Measurements from ENCODE around the gene MGRN1. TPM values are rescaled to one million over a fixed set of nuclear protein-coding genes. Genes with fewer than 3 reads are reported as not detected.

MGRN1 gene
- total RNA-seq, 5 donors from 2014 or later (not counting 1 experiment from before 2014, with no cell fraction given), result 63.1 to 76.8 (median 72.2) TPM

- no peak overlapping the region for H3K4me3 Mint-ChIP-seq
- ChIA-PET POLR2A (no interaction called here), CTCF (no interaction called here)
- no peaks in the 10 kb centered on the region for H3K27me3 ChIP-seq (replicated peaks in 1 of 2; ENCODE audit: control insufficient read depth in 2 of 2, extremely low read depth in 1 of 2, insufficient read depth in 2 of 2, low read length in 1 of 2)
- no peaks in the 10 kb centered on the region for H3K27me3 Mint-ChIP-seq
- no peak overlapping the region for H3K27ac Mint-ChIP-seq
- ATAC-seq (replicated peaks in 1 of 4), result peak in 2 of 4 experiments; percentile 33 to 56
- H3K27ac ChIP-seq (ENCODE audit: low read length), result no peak overlapping the region
- H3K36me3 ChIP-seq (ENCODE audit: control insufficient read depth in 2 of 2, extremely low read depth in 1 of 2, insufficient read depth in 1 of 2, low read length in 1 of 2), result peaks cover 8 to 64% of the 10 kb centered on the region in 2 donors
- peaks cover 11% of the 10 kb centered on the region for H3K36me3 Mint-ChIP-seq
- H3K9me3 Mint-ChIP-seq, result no peaks in the 10 kb centered on the region
- peak in 9 of 35 experiments; percentile 23 to 46 (median 38) for DNase-seq
- 87% methylated on average over 26 of the region's 36 CpGs for WGBS (ENCODE audit: insufficient coverage)
- H3K4me1 Mint-ChIP-seq, result peaks cover 9 to 17% (median 11%) of the 10 kb centered on the region in 3 donors
- H3K4me3 ChIP-seq (ENCODE audit: control insufficient read depth in 1 of 2, extremely low read depth in 1 of 2, low read length in 1 of 2), result no peak overlapping the region
- peaks cover 0 to 25% of the 10 kb centered on the region in 2 experiments for H3K4me1 ChIP-seq (ENCODE audit: control insufficient read depth in 1 of 2, extremely low read depth in 1 of 2, insufficient read depth in 2 of 2, low read length in 2 of 2)
- no peaks in the 10 kb centered on the region for H3K9me3 ChIP-seq
Observed at GRCh38 chr16:4682616-4683254, 58.1 kb downstream of the MGRN1 start.

DNA sequence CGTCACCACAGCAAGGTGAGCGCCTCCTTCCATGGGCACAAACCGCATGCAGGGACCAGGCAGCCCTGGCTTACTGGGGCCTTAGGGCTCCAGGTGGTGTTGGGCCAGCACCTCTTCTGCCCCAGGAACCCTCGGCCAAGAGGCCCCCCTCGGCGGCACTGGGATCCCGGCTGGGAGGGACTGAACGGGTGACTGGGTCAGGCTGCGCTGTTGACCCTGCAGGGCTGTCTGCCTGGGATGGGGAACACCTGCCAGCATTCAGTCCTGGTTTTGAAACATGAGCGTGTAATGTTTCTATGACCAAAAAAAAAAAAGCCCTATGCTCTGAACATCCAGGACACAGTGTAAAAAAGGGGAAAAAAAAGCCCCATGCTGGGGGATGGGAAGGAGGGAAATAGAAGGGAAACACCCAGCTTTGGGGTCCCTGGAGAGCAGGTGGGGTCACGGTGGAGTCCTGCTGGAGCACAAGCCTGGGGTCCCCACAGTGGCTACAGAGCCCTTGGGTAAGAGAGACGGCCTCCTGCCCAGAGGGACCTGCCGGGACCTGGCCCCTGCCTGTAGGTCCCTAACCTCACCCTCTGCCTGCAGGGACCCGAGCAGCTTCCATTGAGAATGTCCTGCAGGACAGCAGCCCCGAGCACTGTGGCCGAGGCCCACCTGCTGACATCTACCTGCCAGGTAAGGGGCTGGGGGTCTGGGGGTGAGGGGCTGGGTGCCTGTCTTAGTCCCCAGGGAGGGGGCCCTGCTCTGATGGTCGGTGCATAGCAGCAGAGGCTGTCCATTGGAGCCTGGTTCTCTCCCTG lies 58.8 kb downstream of the MGRN1 start:
- peaks cover 0 to 24% of the 10 kb centered on the region in 2 experiments for H3K4me1 ChIP-seq (ENCODE audit: control insufficient read depth in 1 of 2, extremely low read depth in 1 of 2, insufficient read depth in 2 of 2, low read length in 2 of 2)
- ATAC-seq (replicated peaks in 1 of 4), result no peak
- H3K4me3 ChIP-seq (ENCODE audit: control insufficient read depth in 1 of 2, extremely low read depth in 1 of 2, low read length in 1 of 2), result no peak overlapping the region
- H3K9me3 ChIP-seq, result no peaks in the 10 kb centered on the region
- Mint-ChIP-seq H3K9me3 (no peaks in the 10 kb centered on the region), H3K36me3 (peaks cover 12% of the 10 kb centered on the region), H3K27ac (no peak overlapping the region), H3K27me3 (no peaks in the 10 kb centered on the region), H3K4me1 (peaks cover 2 to 11% (median 8%) of the 10 kb centered on the region in 3 donors), H3K4me3 (no peak overlapping the region)
- DNase-seq, result no peak
- H3K36me3 ChIP-seq (ENCODE audit: control insufficient read depth in 2 of 2, extremely low read depth in 1 of 2, insufficient read depth in 1 of 2, low read length in 1 of 2), result peaks cover 8 to 58% of the 10 kb centered on the region in 2 donors
- CTCF ChIA-PET, result no interaction called here
- 96% methylated on average over 11 of the region's 17 CpGs for WGBS (ENCODE audit: insufficient coverage)
- H3K27me3 ChIP-seq (replicated peaks in 1 of 2; ENCODE audit: control insufficient read depth in 2 of 2, extremely low read depth in 1 of 2, insufficient read depth in 2 of 2, low read length in 1 of 2), result no peaks in the 10 kb centered on the region
- POLR2A ChIA-PET, result no interaction called here
- H3K27ac ChIP-seq (ENCODE audit: low read length), result no peak overlapping the region

DNA sequence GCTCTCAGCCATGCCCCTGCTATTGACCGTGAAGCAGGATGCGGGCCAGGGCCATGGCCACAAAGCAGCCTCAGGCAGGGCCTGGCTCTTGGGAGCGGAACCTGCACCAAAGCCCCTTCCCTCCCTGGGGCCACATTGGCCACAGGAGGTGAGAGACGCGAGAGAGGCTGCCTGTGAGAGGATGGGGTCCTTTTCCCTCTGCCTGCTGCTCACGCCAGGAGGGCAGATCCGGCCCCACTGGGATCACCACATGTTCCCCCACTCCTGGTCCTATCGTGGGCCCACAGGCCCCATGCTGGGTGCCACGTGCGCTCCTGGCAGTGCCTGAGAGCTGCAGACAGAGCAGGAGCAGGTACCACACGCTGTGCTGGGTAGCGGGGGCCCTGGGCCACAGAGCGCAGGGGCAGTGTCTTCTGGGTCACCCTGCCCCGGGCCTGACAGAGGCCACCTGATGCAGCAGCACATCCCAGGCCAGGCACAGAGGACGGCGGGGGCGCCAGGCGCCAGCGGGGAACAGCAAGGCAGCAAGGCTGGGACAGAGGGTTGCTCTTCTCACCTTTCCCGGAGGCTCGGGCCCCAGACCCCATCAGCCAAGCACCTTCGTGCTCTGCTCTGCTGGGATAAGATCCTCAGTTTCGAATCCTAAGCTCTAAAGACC lies 59.6 kb downstream of the MGRN1 start:
- no peak overlapping the region for H3K27ac Mint-ChIP-seq
- POLR2A ChIA-PET, result no interaction called here

GRCh38 chr16:4684763-4685162 lies 60.1 kb downstream of the MGRN1 start:
- ChIA-PET POLR2A (no interaction called here), CTCF (no interaction called here)
- DNase-seq (no peak), ATAC-seq (replicated peaks in 1 of 4) (no peak)
- WGBS (ENCODE audit: insufficient coverage), result 95% methylated on average over 13 of the region's 13 CpGs
- Mint-ChIP-seq H3K36me3 (peaks cover 12% of the 10 kb centered on the region), H3K4me3 (no peak overlapping the region), H3K27ac (no peak overlapping the region), H3K4me1 (peaks cover 2 to 8% (median 6%) of the 10 kb centered on the region in 3 donors), H3K27me3 (no peaks in the 10 kb centered on the region), H3K9me3 (no peaks in the 10 kb centered on the region)
- no peaks in the 10 kb centered on the region for H3K9me3 ChIP-seq
- H3K27me3 ChIP-seq (replicated peaks in 1 of 2; ENCODE audit: control insufficient read depth in 2 of 2, extremely low read depth in 1 of 2, insufficient read depth in 2 of 2, low read length in 1 of 2), result no peaks in the 10 kb centered on the region
- H3K27ac ChIP-seq (ENCODE audit: low read length), result no peak overlapping the region
- peaks cover 0 to 24% of the 10 kb centered on the region in 2 experiments for H3K4me1 ChIP-seq (ENCODE audit: control insufficient read depth in 1 of 2, extremely low read depth in 1 of 2, insufficient read depth in 2 of 2, low read length in 2 of 2)
- H3K36me3 ChIP-seq (ENCODE audit: control insufficient read depth in 2 of 2, extremely low read depth in 1 of 2, insufficient read depth in 1 of 2, low read length in 1 of 2), result peaks cover 13 to 55% of the 10 kb centered on the region in 2 donors
- H3K4me3 ChIP-seq (ENCODE audit: control insufficient read depth in 1 of 2, extremely low read depth in 1 of 2, low read length in 1 of 2), result no peak overlapping the region

More for the DNA sequence above, 59.6 kb downstream of the MGRN1 start:
- H3K4me3 ChIP-seq (ENCODE audit: control insufficient read depth in 1 of 2, extremely low read depth in 1 of 2, low read length in 1 of 2), result no peak overlapping the region
- Mint-ChIP-seq H3K4me1 (peaks cover 2 to 8% (median 6%) of the 10 kb centered on the region in 3 donors), H3K9me3 (no peaks in the 10 kb centered on the region), H3K36me3 (peaks cover 12% of the 10 kb centered on the region), H3K27me3 (no peaks in the 10 kb centered on the region), H3K4me3 (no peak overlapping the region)
- no peaks in the 10 kb centered on the region for H3K9me3 ChIP-seq
- H3K27ac ChIP-seq (ENCODE audit: low read length), result no peak overlapping the region
- H3K27me3 ChIP-seq (replicated peaks in 1 of 2; ENCODE audit: control insufficient read depth in 2 of 2, extremely low read depth in 1 of 2, insufficient read depth in 2 of 2, low read length in 1 of 2), result no peaks in the 10 kb centered on the region
- CTCF ChIA-PET, result no interaction called here
- ATAC-seq (replicated peaks in 1 of 4) (no peak), DNase-seq (no peak)
- 96% methylated on average over 19 of the region's 23 CpGs for WGBS (ENCODE audit: insufficient coverage)
- peaks cover 0 to 24% of the 10 kb centered on the region in 2 experiments for H3K4me1 ChIP-seq (ENCODE audit: control insufficient read depth in 1 of 2, extremely low read depth in 1 of 2, insufficient read depth in 2 of 2, low read length in 2 of 2)
- H3K36me3 ChIP-seq (ENCODE audit: control insufficient read depth in 2 of 2, extremely low read depth in 1 of 2, insufficient read depth in 1 of 2, low read length in 1 of 2), result peaks cover 9 to 58% of the 10 kb centered on the region in 2 donors

DNA sequence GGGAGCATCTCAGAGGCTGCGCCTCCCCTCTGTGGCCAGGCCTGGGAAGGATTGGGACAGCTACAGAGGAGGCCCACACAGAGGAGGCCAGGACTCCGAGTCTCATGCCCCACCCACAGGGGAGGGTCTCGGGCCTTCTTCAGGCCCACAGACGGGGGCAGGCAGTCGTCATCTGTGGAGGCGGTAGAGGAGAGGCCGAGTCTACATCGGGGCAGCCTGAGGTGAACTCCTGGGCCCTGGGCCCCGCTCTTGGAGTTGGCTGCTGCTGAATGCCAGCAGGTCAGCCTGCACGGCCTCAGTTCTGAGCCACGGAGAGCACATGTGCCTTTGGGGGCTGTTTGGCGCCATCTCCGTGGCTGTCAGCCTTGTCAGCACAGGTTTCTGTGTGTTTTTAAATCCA lies 60.7 kb downstream of the MGRN1 start:
- H3K36me3 ChIP-seq (ENCODE audit: control insufficient read depth in 2 of 2, extremely low read depth in 1 of 2, insufficient read depth in 1 of 2, low read length in 1 of 2), result peaks cover 13 to 52% of the 10 kb centered on the region in 2 donors
- Mint-ChIP-seq H3K4me3 (no peak overlapping the region), H3K9me3 (no peaks in the 10 kb centered on the region), H3K27ac (no peak overlapping the region), H3K4me1 (peaks cover 2 to 8% (median 6%) of the 10 kb centered on the region in 3 donors), H3K27me3 (no peaks in the 10 kb centered on the region), H3K36me3 (peaks cover 12% of the 10 kb centered on the region)
- ATAC-seq (replicated peaks in 1 of 4) (no peak), DNase-seq (no peak)
- POLR2A ChIA-PET, result no interaction called here
- 94% methylated on average over 10 of the region's 13 CpGs for WGBS (ENCODE audit: insufficient coverage)
- H3K4me3 ChIP-seq (ENCODE audit: control insufficient read depth in 1 of 2, extremely low read depth in 1 of 2, low read length in 1 of 2), result no peak overlapping the region
- no peaks in the 10 kb centered on the region for H3K27me3 ChIP-seq (replicated peaks in 1 of 2; ENCODE audit: control insufficient read depth in 2 of 2, extremely low read depth in 1 of 2, insufficient read depth in 2 of 2, low read length in 1 of 2)
- peaks cover 0 to 24% of the 10 kb centered on the region in 2 experiments for H3K4me1 ChIP-seq (ENCODE audit: control insufficient read depth in 1 of 2, extremely low read depth in 1 of 2, insufficient read depth in 2 of 2, low read length in 2 of 2)
- H3K9me3 ChIP-seq, result no peaks in the 10 kb centered on the region
- no peak overlapping the region for H3K27ac ChIP-seq (ENCODE audit: low read length)
- CTCF ChIA-PET, result no interaction called here

- peaks cover 0 to 21% of the 10 kb centered on the region in 2 experiments for H3K4me1 ChIP-seq (ENCODE audit: control insufficient read depth in 1 of 2, extremely low read depth in 1 of 2, insufficient read depth in 2 of 2, low read length in 2 of 2)
- Mint-ChIP-seq H3K4me3 (no peak overlapping the region), H3K4me1 (peaks cover 2 to 8% (median 2%) of the 10 kb centered on the region in 3 donors), H3K27ac (no peak overlapping the region), H3K27me3 (no peaks in the 10 kb centered on the region), H3K9me3 (no peaks in the 10 kb centered on the region), H3K36me3 (peaks cover 12% of the 10 kb centered on the region)
- ChIA-PET POLR2A (no interaction called here), CTCF (no interaction called here)
- H3K4me3 ChIP-seq (ENCODE audit: control insufficient read depth in 1 of 2, extremely low read depth in 1 of 2, low read length in 1 of 2), result no peak overlapping the region
- WGBS (ENCODE audit: insufficient coverage), result 93% methylated on average over 21 of the region's 38 CpGs
- peaks cover 13 to 51% of the 10 kb centered on the region in 2 donors for H3K36me3 ChIP-seq (ENCODE audit: control insufficient read depth in 2 of 2, extremely low read depth in 1 of 2, insufficient read depth in 1 of 2, low read length in 1 of 2)
- ATAC-seq (replicated peaks in 1 of 4) (no peak), DNase-seq (no peak)
- H3K27ac ChIP-seq (ENCODE audit: low read length), result no peak overlapping the region
- H3K9me3 ChIP-seq, result no peaks in the 10 kb centered on the region
- no peaks in the 10 kb centered on the region for H3K27me3 ChIP-seq (replicated peaks in 1 of 2; ENCODE audit: control insufficient read depth in 2 of 2, extremely low read depth in 1 of 2, insufficient read depth in 2 of 2, low read length in 1 of 2)
Observed at GRCh38 chr16:4685776-4686496, 61.3 kb downstream of the MGRN1 start.
